GM10847 (cell line): ENCODE data around the gene PTK7.

ENCODE experiments used
- POLR2A ChIP-seq: IDR thresholded peaks from 2 replicates; pipeline ENCODE4 v1.6.1; 2011; ENCODE audit not compliant: insufficient read length; ENCODE audit errors: extremely low read depth

PTK7 gene

DNA sequence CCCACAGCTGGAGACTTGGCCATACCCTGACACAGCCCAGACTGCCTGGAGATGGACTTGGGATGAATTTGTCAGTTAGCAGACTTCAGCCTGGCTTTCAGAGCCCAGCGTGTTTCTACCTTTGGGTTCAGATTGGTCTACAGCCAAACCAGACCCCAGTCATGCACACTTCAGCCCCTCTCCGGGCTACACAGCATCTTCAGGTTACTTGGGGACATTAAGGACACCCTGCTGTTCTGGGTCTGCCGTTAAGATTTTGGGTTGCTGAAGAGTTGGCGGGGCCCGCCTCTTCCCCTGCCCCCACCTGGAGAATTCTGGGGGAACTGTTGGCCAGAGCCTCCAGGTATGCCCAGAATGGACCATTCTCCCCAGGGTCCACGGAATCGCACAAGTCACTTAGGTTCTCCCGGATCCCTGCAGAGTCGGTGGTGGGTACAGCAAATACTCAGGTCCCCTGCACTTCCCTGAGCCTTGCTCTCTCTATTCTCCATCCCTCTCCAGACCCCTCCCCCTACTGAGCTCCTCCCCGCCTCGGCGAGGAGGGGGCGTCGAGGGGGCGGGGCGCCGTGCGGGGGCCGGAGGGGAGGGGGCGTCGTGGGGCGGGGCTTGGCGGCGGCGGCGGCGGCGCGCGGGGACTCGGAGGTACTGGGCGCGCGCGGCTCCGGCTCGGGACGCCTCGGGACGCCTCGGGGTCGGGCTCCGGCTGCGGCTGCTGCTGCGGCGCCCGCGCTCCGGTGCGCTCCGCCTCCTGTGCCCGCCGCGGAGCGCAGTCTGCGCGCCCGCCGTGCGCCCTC lies at the start of gene PTK7:
PTK7 (plus strand) TSS at position 645 of the 794 bp plus-strand sequence. CDS start 175 bp downstream, outside the sequence.
- no peak for TF ChIP-seq POLR2A

DNA sequence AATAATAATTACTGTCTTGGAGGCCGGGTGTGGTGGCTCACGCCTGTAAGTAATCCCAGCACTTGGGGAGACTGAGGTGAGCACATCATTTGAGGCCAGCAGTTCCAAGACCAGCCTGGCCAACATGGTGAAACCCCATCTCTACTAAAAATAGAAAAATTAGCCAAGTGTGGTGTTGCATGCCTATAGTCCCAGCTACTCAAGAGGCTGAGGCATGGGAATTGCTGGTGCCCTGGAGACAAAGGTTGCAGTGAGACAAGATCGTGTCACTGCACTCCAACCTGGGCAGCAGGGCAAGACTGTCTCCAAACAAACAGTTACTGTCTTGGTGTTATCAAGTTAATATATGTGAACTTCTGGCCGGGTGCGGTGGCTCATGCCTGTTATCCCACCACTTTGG lies 49.7 kb upstream of the PTK7 start:
- no peak for TF ChIP-seq POLR2A

- no peak for TF ChIP-seq POLR2A
Observed at GRCh38 chr6:43029120-43029519, 47.0 kb upstream of the PTK7 start.

GRCh38 chr6:43032326-43032725 lies 43.8 kb upstream of the PTK7 start:
- TF ChIP-seq POLR2A, result no peak

DNA sequence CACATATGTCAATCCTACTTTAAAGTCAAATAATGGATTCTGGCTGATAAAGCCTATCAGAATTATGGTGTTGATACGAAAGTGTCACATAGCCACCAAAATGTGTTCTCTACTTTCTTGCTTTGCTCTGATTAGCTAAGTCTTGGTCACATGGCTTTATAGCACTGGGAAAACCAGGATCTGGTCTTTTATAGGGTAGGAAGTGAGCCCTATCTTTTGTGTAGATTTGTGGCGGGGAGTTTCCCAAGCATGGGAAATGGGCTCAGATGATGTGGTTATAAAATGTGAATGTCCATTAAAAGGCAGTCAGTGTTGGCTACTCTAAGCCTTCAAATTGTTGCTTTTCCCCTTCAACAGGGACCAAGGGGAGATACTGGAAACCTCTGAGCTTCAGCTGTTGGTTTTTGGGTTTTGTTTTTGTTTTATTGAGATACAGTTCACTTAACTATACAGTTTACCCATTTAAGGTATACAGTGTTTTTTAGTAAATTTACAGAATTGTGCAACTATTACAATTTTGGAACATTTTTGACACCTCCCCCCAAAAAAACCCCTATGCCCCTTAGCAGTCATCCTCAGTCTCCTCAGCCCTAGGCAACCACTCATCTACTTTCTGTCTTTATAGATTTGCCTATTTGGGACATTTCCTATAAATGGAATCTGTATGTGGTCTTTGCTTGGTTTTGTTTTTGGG lies 42.5 kb upstream of the PTK7 start:
- no peak for TF ChIP-seq POLR2A

DNA sequence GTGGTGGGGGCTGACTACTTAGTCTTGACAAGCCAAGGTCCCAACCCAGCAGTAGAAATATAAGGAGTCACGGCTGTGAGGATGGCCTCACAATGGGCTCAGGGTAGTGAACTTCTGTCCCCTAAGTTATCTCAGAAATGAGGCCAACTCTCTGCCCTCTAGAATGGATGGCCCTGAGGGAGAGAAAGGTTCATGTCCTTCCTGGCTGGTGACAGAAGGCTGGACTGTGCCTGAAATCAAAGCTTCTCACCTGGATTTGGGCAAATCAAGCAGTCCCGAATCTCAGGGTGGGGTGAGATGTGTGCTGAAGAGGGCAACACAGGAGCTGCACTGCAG lies 42.0 kb upstream of the PTK7 start:
- no peak for TF ChIP-seq POLR2A

- TF ChIP-seq POLR2A, result no peak
Observed at GRCh38 chr6:43035495-43036194, 40.5 kb upstream of the PTK7 start.

- TF ChIP-seq POLR2A, result no peak
Observed at GRCh38 chr6:43036712-43037111, 39.4 kb upstream of the PTK7 start.

DNA sequence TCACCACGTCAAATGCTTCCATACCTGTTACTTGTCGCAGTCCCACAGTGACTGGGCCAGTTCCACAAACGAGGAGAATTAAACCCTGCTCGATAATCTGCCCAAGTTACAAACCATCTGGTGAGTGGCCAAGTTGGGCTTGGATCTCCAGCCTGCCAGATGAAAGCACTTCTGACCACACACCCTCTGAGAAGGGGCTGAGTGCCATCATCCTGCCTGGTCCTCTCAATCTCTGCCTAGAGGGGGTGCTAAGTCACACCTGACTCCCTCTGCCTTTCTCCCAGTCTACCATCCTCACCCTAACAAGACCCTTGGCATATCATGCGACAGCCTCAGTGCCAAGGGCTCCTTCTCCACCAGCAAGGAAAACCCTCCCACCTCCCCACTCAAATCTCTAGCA lies 38.9 kb upstream of the PTK7 start:
- TF ChIP-seq POLR2A, result no peak

DNA sequence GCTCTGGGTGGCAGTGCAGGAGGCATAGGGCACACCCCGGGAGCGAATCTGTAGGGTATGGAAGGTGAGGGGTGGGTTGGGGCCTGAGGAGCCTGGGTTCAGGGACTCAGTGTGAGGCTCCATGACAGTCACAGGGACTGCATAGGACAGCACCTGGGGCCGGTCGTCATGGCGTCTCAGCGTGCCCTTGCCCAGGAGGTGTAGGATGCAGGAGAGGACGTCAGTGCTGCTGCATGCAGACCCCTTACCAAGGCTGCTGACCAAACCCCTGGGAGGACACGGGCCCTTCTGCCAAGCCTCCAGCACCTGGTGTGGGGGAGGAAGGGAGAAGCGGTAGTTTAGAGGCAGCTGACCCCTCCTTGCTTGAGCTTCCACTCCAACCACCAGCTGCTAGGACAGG lies 38.4 kb upstream of the PTK7 start:
- no peak for TF ChIP-seq POLR2A

- TF ChIP-seq POLR2A, result no peak
Observed at GRCh38 chr6:43038727-43039126, 37.4 kb upstream of the PTK7 start.

DNA sequence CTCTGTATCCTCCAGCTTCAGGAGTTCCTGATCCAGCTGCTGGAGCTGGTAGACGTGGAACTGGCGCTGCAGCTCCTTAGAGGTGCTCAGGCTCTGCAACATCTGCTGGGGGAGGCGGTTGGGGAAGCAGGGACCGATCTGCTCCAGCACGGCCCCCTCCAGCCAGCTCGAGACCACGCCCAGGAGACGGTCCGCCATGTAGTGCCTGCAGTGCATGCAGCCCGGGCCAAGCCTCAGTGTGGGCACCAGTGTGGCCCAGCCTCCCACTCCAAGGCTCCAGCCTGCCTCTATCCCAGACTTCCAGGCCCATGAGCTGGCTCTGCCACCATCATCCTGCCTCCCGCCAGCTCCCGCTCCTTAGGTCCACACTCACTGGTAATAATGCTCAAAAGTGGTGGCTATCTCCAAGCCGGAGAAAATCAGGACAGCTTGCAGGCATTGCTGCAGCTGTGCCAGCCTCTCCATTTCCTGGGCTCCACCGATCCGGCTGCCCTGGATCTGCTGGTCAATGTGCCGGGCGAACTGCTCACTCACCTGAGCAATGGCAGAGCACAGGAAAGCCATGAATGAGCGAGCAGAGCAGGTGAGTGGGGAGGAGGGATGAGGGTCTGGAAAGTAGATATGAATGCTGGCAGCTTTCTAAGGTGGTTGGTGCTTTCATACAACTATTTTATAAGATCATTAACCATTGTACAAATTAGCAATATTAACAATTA lies 35.4 kb upstream of the PTK7 start:
- no peak for TF ChIP-seq POLR2A

GRCh38 chr6:43043310-43043709 lies 32.8 kb upstream of the PTK7 start:
- TF ChIP-seq POLR2A, result no peak

DNA sequence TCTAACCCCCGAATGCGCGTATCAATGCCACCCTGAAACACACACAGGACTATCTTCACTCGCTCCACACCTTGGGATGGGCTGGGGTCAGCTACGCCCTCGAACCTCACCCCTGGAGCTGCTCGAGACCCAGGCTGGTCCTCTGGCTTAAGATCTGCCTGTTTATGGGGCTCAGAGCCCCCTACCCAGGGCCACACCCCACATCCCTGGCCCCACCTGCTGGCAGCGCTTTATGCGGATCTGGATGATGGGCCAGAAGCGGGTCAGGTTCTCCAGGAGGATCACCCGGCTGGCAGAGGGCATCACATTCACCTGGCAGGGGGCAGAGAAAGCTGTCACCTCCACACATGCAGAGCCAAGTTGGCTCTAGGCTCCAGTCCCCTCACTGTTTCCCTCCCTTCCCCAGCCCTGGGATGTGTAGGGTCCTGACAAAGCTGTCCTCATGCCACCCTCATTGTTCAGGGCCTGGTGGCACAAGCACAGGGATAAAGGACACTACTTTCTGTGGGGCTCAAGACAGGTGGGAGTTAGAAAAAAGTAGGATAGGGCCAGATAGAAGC lies 30.7 kb upstream of the PTK7 start:
- no peak for TF ChIP-seq POLR2A

- TF ChIP-seq POLR2A, result no peak
Observed at GRCh38 chr6:43047998-43048397, 28.1 kb upstream of the PTK7 start.
